Esophagus squamous epithelium (tissue), 5 donors: ENCODE data around the gene GALNT6. TPM values are rescaled to one million over a fixed set of nuclear protein-coding genes. Genes with fewer than 3 reads are reported as not detected.
A peak's percentile ranks its signal among the peaks of the same experiment; 100 is the strongest.

Experiments used
- DNase-seq: peaks from one replicate; lab custom pipeline; 2025; lab: John Stamatoyannopoulos, UW
- H3K27ac ChIP-seq, 4 donors: fragments of 200-600 bp; sonication (generic); one replicate each; pipeline ENCODE4 v1.5.1; 2016 to 2019; ENCODE audit warnings: mild to moderate bottlenecking in 1 of 4
- H3K27me3 ChIP-seq, 4 donors: fragments of 200-600 bp; sonication (generic); 1 replicate in 3 of 4; 2 replicates in 1 of 4; pipeline versions ENCODE4 v1.5.1 to v1.6.0; 2017 to 2021; ENCODE audit warnings: antibody characterized with exemption in 1 of 4
- H3K36me3 ChIP-seq, 3 donors: fragments of 200-600 bp; sonication (generic); one replicate each; pipeline ENCODE4 v1.5.1; 2016 to 2019
- H3K4me1 ChIP-seq, 3 donors: fragments of 200-600 bp; sonication (generic); one replicate each; pipeline ENCODE4 v1.5.1; 2017 to 2019
- H3K4me3 ChIP-seq, 4 donors: fragments of 200-600 bp; sonication (generic); 1 replicate in 3 of 4; 2 replicates in 1 of 4; pipeline ENCODE4 v1.5.1; 2016 to 2019; ENCODE audit warnings: mild to moderate bottlenecking in 2 of 4, moderate library complexity in 1 of 4
- H3K9me3 ChIP-seq, 3 donors: fragments of 200-600 bp; sonication (generic); one replicate each; pipeline ENCODE4 v1.5.1; 2016 to 2019
- POLR2A ChIP-seq, 4 donors: fragments of 450-650 bp; IDR thresholded peaks; one replicate each; pipeline ENCODE4 v1.6.1; 2017; ENCODE audit warnings: antibody characterized with exemption in 4 of 4, mild to moderate bottlenecking in 4 of 4, moderate library complexity in 3 of 4
- WGBS, 2 donors: methylation state at CpG; one replicate each; pipeline ENCODE4 v1.1.5; 2018; 5-methylcytosine and 5-hydroxymethylcytosine counted together
- intact Hi-C: fragments of 100-400 bp; cut with DNase I; formaldehyde crosslinking; loops from one replicate; pipeline ENCODE4 v1.15.0; 2022
- total RNA-seq, 4 donors: library from RNA; depleted of rRNA; stranded (reverse); fragments of >200 nt; gene quantifications; one replicate each; pipeline ENCODE4 v1.1.0, GENCODE V29; 2016
- TF ChIP-seq, protein P1 (sequence below), 6 experiments: fragments of 450-650 bp in 4 of 6; fragments of 200-600 bp in 2 of 6; sonication (generic) in 2 of 6; IDR thresholded peaks; one replicate each; pipeline ENCODE4 v1.5.1; 2016 to 2019; ENCODE audit warnings: antibody characterized with exemption in 6 of 6, mild to moderate bottlenecking in 4 of 6, moderate library complexity in 4 of 6
- donor health status: DM: yes; HTN: yes; CAD: no.

The GALNT6 gene
- total RNA-seq, 4 donors from 2014 or later: 1.7 to 26.7 (median 10.2) TPM

DNA sequence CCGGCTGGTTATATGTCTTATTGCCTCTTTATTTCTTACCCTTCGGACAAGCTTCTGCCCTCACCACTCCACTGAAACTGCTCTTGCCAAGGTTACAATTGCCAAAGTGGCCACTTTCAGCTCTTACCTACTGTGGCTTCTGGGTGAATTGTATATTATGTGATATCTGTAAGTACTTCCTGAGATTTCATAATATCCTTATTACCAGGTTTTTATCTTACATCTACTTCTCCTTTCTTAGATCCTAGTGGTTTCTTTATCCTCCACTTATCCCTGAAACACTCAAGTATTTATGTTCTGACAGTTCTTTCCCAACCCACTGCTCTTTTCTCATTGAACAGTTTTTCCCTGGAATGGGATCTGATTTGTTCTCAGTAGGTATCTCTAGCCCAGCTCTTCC, 55.3 kb downstream of the GALNT6 start:
- no peaks in the 10 kb centered on the region for H3K36me3 ChIP-seq

DNA sequence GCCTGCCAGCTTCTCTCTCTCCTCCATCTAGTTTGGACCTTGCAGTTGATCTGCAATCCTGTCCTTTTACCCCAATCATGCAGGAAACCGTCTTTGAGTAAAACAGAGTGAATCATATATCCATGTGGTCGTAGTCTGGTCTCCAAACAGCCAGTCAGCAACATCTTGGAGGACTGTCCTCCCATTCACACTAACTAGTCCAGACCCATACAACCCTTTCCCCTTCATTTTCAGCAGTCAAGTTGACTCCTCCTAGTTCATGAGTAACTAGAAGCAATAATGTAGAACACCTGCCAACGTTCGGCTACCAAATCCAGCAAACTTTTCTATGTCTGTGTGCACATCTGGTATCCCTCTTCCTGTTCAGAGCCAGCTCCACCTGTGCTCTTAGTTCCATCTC, 56.4 kb downstream of the GALNT6 start:
- no peak overlapping the region for H3K4me3 ChIP-seq
- no peak for TF ChIP-seq POLR2A (IDR thresholded peaks at IDR 0.05)
- TF ChIP-seq, protein P1, sequence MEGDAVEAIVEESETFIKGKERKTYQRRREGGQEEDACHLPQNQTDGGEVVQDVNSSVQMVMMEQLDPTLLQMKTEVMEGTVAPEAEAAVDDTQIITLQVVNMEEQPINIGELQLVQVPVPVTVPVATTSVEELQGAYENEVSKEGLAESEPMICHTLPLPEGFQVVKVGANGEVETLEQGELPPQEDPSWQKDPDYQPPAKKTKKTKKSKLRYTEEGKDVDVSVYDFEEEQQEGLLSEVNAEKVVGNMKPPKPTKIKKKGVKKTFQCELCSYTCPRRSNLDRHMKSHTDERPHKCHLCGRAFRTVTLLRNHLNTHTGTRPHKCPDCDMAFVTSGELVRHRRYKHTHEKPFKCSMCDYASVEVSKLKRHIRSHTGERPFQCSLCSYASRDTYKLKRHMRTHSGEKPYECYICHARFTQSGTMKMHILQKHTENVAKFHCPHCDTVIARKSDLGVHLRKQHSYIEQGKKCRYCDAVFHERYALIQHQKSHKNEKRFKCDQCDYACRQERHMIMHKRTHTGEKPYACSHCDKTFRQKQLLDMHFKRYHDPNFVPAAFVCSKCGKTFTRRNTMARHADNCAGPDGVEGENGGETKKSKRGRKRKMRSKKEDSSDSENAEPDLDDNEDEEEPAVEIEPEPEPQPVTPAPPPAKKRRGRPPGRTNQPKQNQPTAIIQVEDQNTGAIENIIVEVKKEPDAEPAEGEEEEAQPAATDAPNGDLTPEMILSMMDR (IDR thresholded peaks at IDR 0.05): no peak
- no peak for DNase-seq
- no peak overlapping the region for H3K27ac ChIP-seq
- H3K4me1 ChIP-seq: peaks cover 0 to 5% (median 3%) of the 10 kb centered on the region in 3 donors
- no peaks in the 10 kb centered on the region for H3K36me3 ChIP-seq
- H3K27me3 ChIP-seq: no peaks in the 10 kb centered on the region
- 51 to 56% methylated on average over 4 of the region's 4 CpGs for WGBS, 2 donors
- no peaks in the 10 kb centered on the region for H3K9me3 ChIP-seq
- intact Hi-C loops: no loop called here

More for the DNA sequence above, 55.3 kb downstream of the GALNT6 start:
- no peaks in the 10 kb centered on the region for H3K27me3 ChIP-seq
- WGBS, 2 donors: 76 to 85% methylated on average over 2 of the region's 2 CpGs
- peaks cover 0 to 6% (median 1%) of the 10 kb centered on the region in 3 donors for H3K4me1 ChIP-seq
- H3K9me3 ChIP-seq: no peaks in the 10 kb centered on the region
- H3K27ac ChIP-seq: no peak overlapping the region
- no peak overlapping the region for H3K4me3 ChIP-seq
- TF ChIP-seq, protein P1 (IDR thresholded peaks at IDR 0.05): no peak
- no peak for TF ChIP-seq POLR2A (IDR thresholded peaks at IDR 0.05)
- intact Hi-C loops: no loop called here
- DNase-seq: no peak

DNA sequence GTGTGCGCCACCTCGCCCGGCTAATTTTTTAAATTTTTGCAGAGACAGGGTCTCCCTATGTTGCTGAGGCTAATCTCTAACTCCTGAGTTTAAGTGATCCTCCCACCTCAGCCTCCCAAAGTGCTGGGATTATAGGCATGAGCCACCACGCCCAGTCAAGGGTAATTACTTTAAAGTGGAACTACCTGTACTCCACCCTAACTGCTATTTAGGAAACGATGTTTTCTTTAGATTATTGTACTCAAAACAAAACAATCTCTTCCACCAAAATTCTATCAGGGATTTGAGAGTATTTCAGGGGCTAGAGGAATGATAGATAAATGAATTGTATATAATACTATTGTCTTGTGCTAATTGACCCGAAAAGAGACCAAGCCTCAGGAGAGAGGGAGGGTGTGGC, 57.7 kb downstream of the GALNT6 start:
- DNase-seq: no peak
- Histone ChIP-seq H3K9me3 (no peaks in the 10 kb centered on the region), H3K4me3 (no peak overlapping the region), H3K27ac (peak overlapping the region in 1 of 4 donors; percentile 55), H3K27me3 (no peaks in the 10 kb centered on the region), H3K4me1 (peaks cover 0 to 10% (median 3%) of the 10 kb centered on the region in 3 donors), H3K36me3 (no peaks in the 10 kb centered on the region)
- intact Hi-C loops: no loop called here
- 63 to 66% methylated on average over 6 of the region's 6 CpGs for WGBS, 2 donors
- TF ChIP-seq, protein P1 (IDR thresholded peaks at IDR 0.05): no peak
- TF ChIP-seq POLR2A (IDR thresholded peaks at IDR 0.05): no peak

DNA sequence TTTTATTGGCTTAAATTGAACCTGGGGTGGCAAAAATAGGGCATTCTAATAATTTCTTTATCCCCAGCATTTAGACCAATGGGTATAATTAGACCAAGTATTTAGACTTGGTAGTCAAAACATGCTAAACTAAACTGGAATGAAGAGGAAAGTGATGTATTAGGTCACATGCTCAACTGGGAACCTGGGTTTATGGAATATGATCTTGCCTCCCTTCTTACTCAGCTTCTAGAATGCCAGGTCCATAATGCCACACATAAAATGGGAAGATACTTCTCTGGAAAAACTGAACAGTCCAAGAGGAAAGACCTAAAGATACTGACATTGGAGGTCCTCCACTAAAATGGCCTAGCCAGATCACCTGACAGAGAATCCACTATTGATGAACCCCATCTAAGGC, 61.0 kb downstream of the GALNT6 start:
- intact Hi-C loops: no loop called here
- TF ChIP-seq, protein P1 (IDR thresholded peaks at IDR 0.05): no peak
- no peak overlapping the region for H3K27ac ChIP-seq
- H3K9me3 ChIP-seq: no peaks in the 10 kb centered on the region
- H3K4me3 ChIP-seq: no peak overlapping the region
- no peaks in the 10 kb centered on the region for H3K27me3 ChIP-seq
- H3K4me1 ChIP-seq: peaks cover 22 to 36% (median 29%) of the 10 kb centered on the region in 3 donors
- no peak for DNase-seq
- H3K36me3 ChIP-seq: no peaks in the 10 kb centered on the region

DNA sequence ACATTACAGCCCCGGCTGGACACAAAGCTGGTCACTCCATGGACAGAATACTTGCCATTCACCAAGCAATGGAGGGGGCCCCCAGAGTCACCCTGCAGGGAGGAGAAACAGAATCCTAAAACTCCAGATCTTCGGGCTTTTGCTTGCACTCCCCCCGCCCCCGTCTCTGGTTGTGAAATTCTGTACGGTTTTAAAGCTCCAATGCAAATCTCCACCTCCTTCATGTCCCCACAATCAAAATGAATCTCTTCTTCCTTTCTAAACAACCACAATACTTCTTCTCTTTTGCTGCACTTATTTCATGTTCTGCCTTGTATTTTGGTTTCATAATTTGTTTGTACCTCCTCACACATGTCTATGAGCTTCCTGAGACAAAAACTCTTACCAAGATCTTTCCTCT, 61.5 kb downstream of the GALNT6 start:
- H3K27ac ChIP-seq: no peak overlapping the region

More for the DNA sequence above, 61.5 kb downstream of the GALNT6 start:
- no peak for TF ChIP-seq POLR2A (IDR thresholded peaks at IDR 0.05)
- TF ChIP-seq, protein P1 (IDR thresholded peaks at IDR 0.05): no peak
- H3K27me3 ChIP-seq: no peaks in the 10 kb centered on the region
- H3K36me3 ChIP-seq: no peaks in the 10 kb centered on the region
- intact Hi-C loops: no loop called here
- H3K9me3 ChIP-seq: no peaks in the 10 kb centered on the region
- peaks cover 22 to 41% (median 29%) of the 10 kb centered on the region in 3 donors for H3K4me1 ChIP-seq
- DNase-seq: no peak
- 60 to 81% methylated on average over 5 of the region's 5 CpGs for WGBS, 2 donors
- H3K4me3 ChIP-seq: no peak overlapping the region
